ENCODE measurements around the gene KLHL42. TPM values are rescaled to one million over a fixed set of nuclear protein-coding genes. Genes with fewer than 3 reads are reported as not detected.

KLHL42 gene, protein sequence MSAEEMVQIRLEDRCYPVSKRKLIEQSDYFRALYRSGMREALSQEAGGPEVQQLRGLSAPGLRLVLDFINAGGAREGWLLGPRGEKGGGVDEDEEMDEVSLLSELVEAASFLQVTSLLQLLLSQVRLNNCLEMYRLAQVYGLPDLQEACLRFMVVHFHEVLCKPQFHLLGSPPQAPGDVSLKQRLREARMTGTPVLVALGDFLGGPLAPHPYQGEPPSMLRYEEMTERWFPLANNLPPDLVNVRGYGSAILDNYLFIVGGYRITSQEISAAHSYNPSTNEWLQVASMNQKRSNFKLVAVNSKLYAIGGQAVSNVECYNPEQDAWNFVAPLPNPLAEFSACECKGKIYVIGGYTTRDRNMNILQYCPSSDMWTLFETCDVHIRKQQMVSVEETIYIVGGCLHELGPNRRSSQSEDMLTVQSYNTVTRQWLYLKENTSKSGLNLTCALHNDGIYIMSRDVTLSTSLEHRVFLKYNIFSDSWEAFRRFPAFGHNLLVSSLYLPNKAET
- total RNA-seq (2014; rRNA removed; shearing (Covaris generic)) (24.0 and 24.8 TPM in 2 replicates), polyA plus RNA-seq (2016; fragmentation: Nextera tagmentation; extraction: Ambion mirVana) (13.6 and 15.3 TPM in 2 replicates)

DNA sequence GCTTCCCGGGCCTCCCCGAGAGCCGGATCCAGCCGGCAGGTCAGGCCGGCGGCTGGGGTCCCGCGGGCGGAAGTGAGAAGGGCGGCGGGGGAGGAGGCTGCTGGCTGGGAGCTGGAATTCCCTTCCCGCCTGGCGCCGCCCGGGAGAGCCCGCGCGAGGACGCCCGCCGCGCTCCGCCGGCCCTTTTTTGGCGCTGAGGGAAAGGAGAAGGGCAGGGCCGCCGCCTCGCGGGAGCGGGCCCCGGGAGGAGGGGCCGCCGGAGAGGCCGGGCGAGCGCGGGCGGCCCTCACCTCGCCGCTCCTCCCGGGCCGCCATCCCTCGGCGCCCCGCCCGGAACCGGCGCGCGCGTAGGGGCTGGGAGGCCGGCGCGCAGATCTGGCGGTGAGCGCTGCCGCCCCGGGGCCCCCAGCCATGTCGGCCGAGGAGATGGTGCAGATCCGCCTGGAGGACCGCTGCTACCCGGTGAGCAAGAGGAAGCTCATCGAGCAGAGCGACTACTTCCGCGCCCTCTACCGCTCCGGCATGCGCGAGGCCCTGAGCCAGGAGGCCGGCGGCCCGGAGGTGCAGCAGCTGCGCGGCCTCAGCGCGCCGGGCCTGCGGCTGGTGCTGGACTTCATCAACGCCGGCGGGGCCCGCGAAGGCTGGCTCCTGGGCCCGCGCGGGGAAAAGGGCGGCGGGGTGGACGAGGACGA, at the start of gene KLHL42, which contains the start of gene MANSC4:
KLHL42 (plus strand) TSS at position 314 of the 692 bp plus-strand sequence; CDS start at position 412, 98 bp downstream.
MANSC4 (minus strand) TSS at position 317 of the 692 bp plus-strand sequence. CDS start 8,960 bp downstream, outside the sequence.
- peak; percentile 88 for DNase-seq
- no peaks in the 10 kb centered on the region for H4K20me1 ChIP-seq (ENCODE audit: insufficient read depth)
- 0 out of 2 replicates have a peak, but pooled peaks cover 14% of the 10 kb centered on the region for H3F3A ChIP-seq (ENCODE audit: insufficient read depth)
- peak within 1 kb of the TSS; percentile 89 for H3K9ac ChIP-seq
- H3K27ac ChIP-seq = peak within 1 kb of the TSS; percentile 76
- peak within 1 kb of the TSS; percentile 94 for H2AFZ ChIP-seq
- H3K4me2 ChIP-seq (ENCODE audit: unreplicated experiment) = peak within 1 kb of the TSS; percentile 88
- H3K4me3 ChIP-seq = peak within 1 kb of the TSS; percentile 81
- no peaks in the 10 kb centered on the region for H3K36me3 ChIP-seq (ENCODE audit: low read depth)
- no peaks in the 10 kb centered on the region for H3K27me3 ChIP-seq (replicated peaks; ENCODE audit: insufficient read depth)
- peaks cover 49% of the 10 kb centered on the region for H3K79me2 ChIP-seq (ENCODE audit: insufficient read depth)
- peaks cover 13% of the 10 kb centered on the region for H3K4me1 ChIP-seq (ENCODE audit: insufficient read depth)
- 1% methylated on average over 59 to 62 of the region's 92 CpGs for WGBS, 2 experiments (ENCODE audit: low coverage in 1 of 2, low lambda C conversion rate in 2 of 2, missing lambda C conversion rate in 2 of 2)
- no peaks in the 10 kb centered on the region for H3K9me3 ChIP-seq (ENCODE audit: low read depth)
- in situ Hi-C loops (cut with MboI) = no loop called here
- no peak for TF ChIP-seq EZH2 (IDR thresholded peaks at IDR 0.05; ENCODE audit: insufficient read depth, poor library complexity, severe bottlenecking)
- TF ChIP-seq EZH2phosphoT487 (IDR thresholded peaks at IDR 0.05; ENCODE audit: insufficient read depth, low read depth) = no peak
- no peaks in the 10 kb centered on the region for H3K9me2 ChIP-seq (ENCODE audit: insufficient read depth)

DNA sequence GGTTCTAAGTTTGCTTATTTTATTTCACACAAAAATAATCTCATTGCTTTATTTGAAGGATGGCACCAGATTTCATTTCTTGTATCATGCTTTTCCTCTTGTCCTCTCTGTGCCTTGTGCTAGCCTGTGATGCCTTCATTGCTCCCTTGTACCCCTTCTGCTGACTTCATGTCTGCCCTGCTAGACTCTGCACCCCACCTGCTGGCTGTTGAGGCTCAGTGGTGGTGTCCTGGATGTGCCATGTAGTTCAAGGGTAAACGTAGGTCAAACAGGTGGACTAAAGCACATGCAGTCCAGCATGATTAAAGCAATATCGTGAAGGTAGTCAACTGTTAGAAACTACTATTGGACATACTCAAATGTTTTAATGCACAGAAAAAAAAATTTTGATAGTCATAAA, 47.8 kb upstream of the KLHL42 start:
- Histone ChIP-seq H3F3A (ENCODE audit: insufficient read depth) (peaks cover 5% of the 10 kb centered on the region; the same call in 1 of the 2 replicates), H3K9me2 (ENCODE audit: insufficient read depth) (no peaks in the 10 kb centered on the region), H3K79me2 (ENCODE audit: insufficient read depth) (peaks cover 24% of the 10 kb centered on the region), H3K27me3 (replicated peaks; ENCODE audit: insufficient read depth) (no peaks in the 10 kb centered on the region), H3K4me2 (ENCODE audit: unreplicated experiment) (no peak overlapping the region), H3K4me3 (no peak overlapping the region), H4K20me1 (ENCODE audit: insufficient read depth) (no peaks in the 10 kb centered on the region), H3K9me3 (ENCODE audit: low read depth) (no peaks in the 10 kb centered on the region), H3K36me3 (ENCODE audit: low read depth) (peaks cover 36% of the 10 kb centered on the region), H2AFZ (no peak overlapping the region), H3K9ac (no peak overlapping the region), H3K4me1 (ENCODE audit: insufficient read depth) (peaks cover 9% of the 10 kb centered on the region; the same call in 1 of the 2 replicates), H3K27ac (no peak overlapping the region)
- in situ Hi-C loops (cut with MboI) = loop anchor here (10.0 kb wide), 2 partner anchors 213 to 443 kb away; no protein-coding TSS in a partner anchor
- DNase-seq = peak; percentile 26
- no peak for TF ChIP-seq EZH2phosphoT487 (IDR thresholded peaks at IDR 0.05; ENCODE audit: insufficient read depth, low read depth)
- no peak for TF ChIP-seq EZH2 (IDR thresholded peaks at IDR 0.05; ENCODE audit: insufficient read depth, poor library complexity, severe bottlenecking)
- 95 to 96% methylated on average over 2 of the region's 2 CpGs for WGBS, 2 experiments (ENCODE audit: low coverage in 1 of 2, low lambda C conversion rate in 2 of 2, missing lambda C conversion rate in 2 of 2)

DNA sequence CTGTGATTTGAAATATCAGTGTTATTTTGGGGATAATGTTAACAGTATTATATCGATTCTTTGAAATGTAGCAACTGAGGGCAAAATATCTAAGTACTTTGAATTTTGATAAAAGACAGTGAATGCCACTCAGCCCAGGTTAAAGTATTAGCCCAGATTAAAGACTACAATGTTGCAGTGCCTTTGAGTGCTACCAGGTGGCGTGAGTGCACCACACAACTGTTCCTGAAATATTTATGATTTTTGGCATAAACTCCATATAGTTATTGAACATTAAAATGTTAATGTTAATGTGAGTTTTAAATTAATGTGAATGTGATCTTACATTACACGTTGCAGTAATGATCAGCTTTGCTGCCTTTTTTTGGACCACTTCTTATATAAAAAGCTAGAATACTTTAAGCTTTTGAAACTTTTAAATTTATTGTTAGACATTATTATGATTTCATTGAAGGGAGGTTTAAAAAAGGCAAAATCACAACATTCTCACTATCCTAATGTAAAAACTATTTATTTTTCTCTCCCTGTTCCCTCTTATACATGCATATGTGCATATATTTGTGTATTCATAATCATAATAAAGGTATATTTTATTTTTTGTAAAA, 46.9 kb upstream of the KLHL42 start:
- Histone ChIP-seq H3K4me2 (ENCODE audit: unreplicated experiment) (no peak overlapping the region), H3K27ac (no peak overlapping the region), H3K36me3 (ENCODE audit: low read depth) (peaks cover 45% of the 10 kb centered on the region), H4K20me1 (ENCODE audit: insufficient read depth) (no peaks in the 10 kb centered on the region), H3K4me3 (no peak overlapping the region), H3K9me3 (ENCODE audit: low read depth) (no peaks in the 10 kb centered on the region), H3K9me2 (ENCODE audit: insufficient read depth) (no peaks in the 10 kb centered on the region), H2AFZ (no peak overlapping the region), H3K9ac (no peak overlapping the region), H3K79me2 (ENCODE audit: insufficient read depth) (peaks cover 16% of the 10 kb centered on the region; the same call in 1 of the 2 replicates), H3K4me1 (ENCODE audit: insufficient read depth) (peaks cover 9% of the 10 kb centered on the region; the same call in 1 of the 2 replicates), H3F3A (ENCODE audit: insufficient read depth) (peaks cover 5% of the 10 kb centered on the region; the same call in 1 of the 2 replicates), H3K27me3 (replicated peaks; ENCODE audit: insufficient read depth) (no peaks in the 10 kb centered on the region)
- TF ChIP-seq EZH2 (IDR thresholded peaks at IDR 0.05; ENCODE audit: insufficient read depth, poor library complexity, severe bottlenecking) = no peak
- TF ChIP-seq EZH2phosphoT487 (IDR thresholded peaks at IDR 0.05; ENCODE audit: insufficient read depth, low read depth) = no peak
- in situ Hi-C loops (cut with MboI) = loop anchor here (10.0 kb wide), 2 partner anchors 212 to 442 kb away; no protein-coding TSS in a partner anchor
- DNase-seq = peak; percentile 66
- WGBS, 2 experiments (ENCODE audit: low coverage in 1 of 2, low lambda C conversion rate in 2 of 2, missing lambda C conversion rate in 2 of 2) = 8 to 9% methylated on average over 3 of the region's 3 CpGs
